Type B pancreatic cell (in vitro differentiated cells): ENCODE data around the gene DCAF7. TPM values are rescaled to one million over a fixed set of nuclear protein-coding genes. Genes with fewer than 3 reads are reported as not detected.
A peak's percentile ranks its signal among the peaks of the same experiment; 100 is the strongest.

Source experiments
- DNase-seq: peaks from one replicate; pipeline ENCODE4 v3.0.0; 2021; ENCODE audit warnings: mixed read lengths; ENCODE audit not compliant: unreplicated experiment; ENCODE audit errors: extremely low spot score
- H3K27ac Mint-ChIP-seq: 2 replicates; pipeline ENCODE4 v1.8.0; 2021; ENCODE audit warnings: mild to moderate bottlenecking, mixed read lengths
- H3K27me3 Mint-ChIP-seq: 2 replicates; pipeline ENCODE4 v1.8.0; 2021; ENCODE audit warnings: mixed read lengths
- H3K36me3 Mint-ChIP-seq: 2 replicates; pipeline ENCODE4 v1.8.0; 2021; ENCODE audit warnings: mixed read lengths
- H3K4me1 Mint-ChIP-seq: one replicate; pipeline ENCODE4 v1.8.0; 2021; ENCODE audit warnings: mixed read lengths; ENCODE audit not compliant: unreplicated experiment
- H3K4me3 Mint-ChIP-seq: 2 replicates; pipeline ENCODE4 v1.8.0; 2021; ENCODE audit warnings: mild to moderate bottlenecking, mixed read lengths
- H3K9me3 Mint-ChIP-seq: 2 replicates; pipeline ENCODE4 v1.8.0; 2021; ENCODE audit warnings: mixed read lengths
- total RNA-seq: library from RNA; stranded (reverse); gene quantifications from 2 replicates; pipeline ENCODE4 v1.2.1, GENCODE V29; 2021; ENCODE audit warnings: low replicate concordance
- TF ChIP-seq, protein P1 (sequence below): fragments of 200-600 bp; sonication (generic); conservative IDR thresholded peaks from 2 replicates; pipeline ENCODE4 v1.5.0; 2021; ENCODE audit warnings: antibody characterized with exemption, mild to moderate bottlenecking

The DCAF7 gene
- total RNA-seq, 1 donor from 2014 or later: 123 TPM

- Mint-ChIP-seq H3K27me3 (peaks cover 38% of the 10 kb centered on the region), H3K9me3 (no peaks in the 10 kb centered on the region), H3K36me3 (no peaks in the 10 kb centered on the region), H3K4me1 (no peaks in the 10 kb centered on the region), H3K27ac (peak overlapping the region; percentile 42), H3K4me3 (peak overlapping the region; percentile 48)
- no peak for DNase-seq
- TF ChIP-seq, protein P1, sequence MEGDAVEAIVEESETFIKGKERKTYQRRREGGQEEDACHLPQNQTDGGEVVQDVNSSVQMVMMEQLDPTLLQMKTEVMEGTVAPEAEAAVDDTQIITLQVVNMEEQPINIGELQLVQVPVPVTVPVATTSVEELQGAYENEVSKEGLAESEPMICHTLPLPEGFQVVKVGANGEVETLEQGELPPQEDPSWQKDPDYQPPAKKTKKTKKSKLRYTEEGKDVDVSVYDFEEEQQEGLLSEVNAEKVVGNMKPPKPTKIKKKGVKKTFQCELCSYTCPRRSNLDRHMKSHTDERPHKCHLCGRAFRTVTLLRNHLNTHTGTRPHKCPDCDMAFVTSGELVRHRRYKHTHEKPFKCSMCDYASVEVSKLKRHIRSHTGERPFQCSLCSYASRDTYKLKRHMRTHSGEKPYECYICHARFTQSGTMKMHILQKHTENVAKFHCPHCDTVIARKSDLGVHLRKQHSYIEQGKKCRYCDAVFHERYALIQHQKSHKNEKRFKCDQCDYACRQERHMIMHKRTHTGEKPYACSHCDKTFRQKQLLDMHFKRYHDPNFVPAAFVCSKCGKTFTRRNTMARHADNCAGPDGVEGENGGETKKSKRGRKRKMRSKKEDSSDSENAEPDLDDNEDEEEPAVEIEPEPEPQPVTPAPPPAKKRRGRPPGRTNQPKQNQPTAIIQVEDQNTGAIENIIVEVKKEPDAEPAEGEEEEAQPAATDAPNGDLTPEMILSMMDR: no peak
Observed at GRCh38 chr17:63519972-63520882, 30.1 kb upstream of the DCAF7 start.

DNA sequence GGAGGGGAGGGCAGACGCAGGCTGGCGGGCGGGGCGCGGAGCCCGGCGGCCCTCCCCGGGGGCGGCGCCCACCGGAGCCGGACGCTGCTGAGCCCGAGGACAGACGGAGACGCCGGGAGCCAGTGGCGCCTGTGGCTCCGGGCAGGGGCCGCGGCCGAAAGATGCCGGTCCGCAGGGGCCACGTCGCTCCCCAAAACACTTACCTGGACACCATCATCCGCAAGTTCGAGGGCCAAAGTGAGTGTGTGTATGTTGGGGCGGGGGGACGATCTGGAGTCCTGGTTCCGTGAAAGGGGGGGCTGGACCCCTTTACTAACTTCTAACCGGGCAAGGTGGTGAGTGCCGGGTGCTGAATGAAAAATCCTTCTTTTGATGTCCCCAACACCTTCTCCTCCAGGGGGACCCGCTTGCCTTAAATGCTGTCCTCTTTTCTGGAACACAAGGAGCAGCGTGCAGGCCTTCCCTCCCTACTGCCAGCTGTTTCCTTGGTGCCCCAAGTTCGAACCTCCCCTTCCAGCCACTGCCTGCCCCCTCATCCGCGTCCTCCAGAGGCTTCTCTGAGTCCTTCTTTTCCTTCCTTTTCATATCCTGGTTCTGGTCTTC is 26.9 kb upstream of the DCAF7 start, which contains the start of gene KCNH6:
KCNH6 (plus strand) TSS at position 106 of the 603 bp plus-strand sequence; CDS start at position 162, 56 bp downstream.
- TF ChIP-seq, protein P1: no peak
- no peak for DNase-seq
- Mint-ChIP-seq H3K4me3 (peak within 1 kb of the TSS; percentile 67), H3K27ac (no peak within 1 kb of the TSS), H3K4me1 (no peaks in the 10 kb centered on the region), H3K27me3 (peaks cover 54% of the 10 kb centered on the region), H3K9me3 (no peaks in the 10 kb centered on the region), H3K36me3 (no peaks in the 10 kb centered on the region)

DNA sequence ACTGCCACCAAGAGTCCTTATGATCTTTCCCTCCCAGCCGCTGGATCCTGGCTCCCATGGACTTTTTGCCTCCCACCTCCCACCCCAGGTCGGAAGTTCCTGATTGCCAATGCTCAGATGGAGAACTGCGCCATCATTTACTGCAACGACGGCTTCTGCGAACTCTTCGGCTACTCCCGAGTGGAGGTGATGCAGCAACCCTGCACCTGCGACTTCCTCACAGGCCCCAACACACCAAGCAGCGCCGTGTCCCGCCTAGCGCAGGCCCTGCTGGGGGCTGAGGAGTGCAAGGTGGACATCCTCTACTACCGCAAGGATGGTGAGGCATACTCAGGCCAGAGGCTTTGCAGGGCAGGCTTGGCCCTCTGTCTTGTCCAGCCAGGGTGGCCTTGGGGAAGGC is 26.2 kb upstream of the DCAF7 start:
- Mint-ChIP-seq H3K27me3 (peaks cover 54% of the 10 kb centered on the region), H3K27ac (no peak overlapping the region), H3K4me1 (no peaks in the 10 kb centered on the region), H3K36me3 (no peaks in the 10 kb centered on the region), H3K9me3 (no peaks in the 10 kb centered on the region), H3K4me3 (peak overlapping the region; percentile 67)
- DNase-seq: no peak
- TF ChIP-seq, protein P1: no peak

DNA sequence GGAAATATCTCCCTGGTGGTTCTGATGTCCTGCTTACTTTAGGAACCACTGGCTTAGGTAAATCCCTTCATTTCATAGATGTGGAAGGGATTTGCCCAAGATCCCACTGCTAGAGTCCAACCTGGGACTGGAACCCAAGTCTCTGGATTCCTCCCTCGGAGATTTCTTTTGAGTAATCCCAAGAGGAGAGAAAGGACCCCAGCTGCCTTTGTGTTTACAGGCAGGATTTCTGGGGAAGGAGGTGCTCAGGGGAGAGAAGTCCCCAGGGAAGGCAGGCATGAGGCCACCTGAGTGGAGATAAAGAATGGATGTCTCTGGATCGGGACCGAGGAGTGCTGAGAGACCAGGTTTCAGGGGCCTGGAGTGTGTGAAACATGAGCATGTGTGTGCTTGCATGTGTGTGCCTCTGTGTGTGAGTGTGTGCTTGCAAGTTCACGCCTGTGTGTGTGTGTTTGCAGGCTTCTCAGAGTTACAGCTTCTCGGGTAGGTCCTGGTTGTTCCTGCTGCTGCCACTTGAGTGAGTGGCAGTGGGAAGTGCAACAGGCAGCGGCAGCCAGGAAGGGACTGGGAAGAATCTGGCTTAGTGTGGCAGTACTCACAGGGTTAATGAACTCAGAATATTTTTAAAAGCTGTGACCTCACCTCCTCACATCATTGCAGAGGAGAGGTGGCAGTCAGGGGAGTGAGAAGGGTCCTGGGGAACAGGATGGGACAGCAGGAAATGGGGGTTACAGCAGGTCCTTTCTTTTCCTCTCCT is 24.9 kb upstream of the DCAF7 start:
- TF ChIP-seq, protein P1: no peak
- no peaks in the 10 kb centered on the region for H3K9me3 Mint-ChIP-seq
- H3K27ac Mint-ChIP-seq: no peak overlapping the region
- H3K36me3 Mint-ChIP-seq: no peaks in the 10 kb centered on the region
- H3K4me3 Mint-ChIP-seq: no peak overlapping the region
- no peaks in the 10 kb centered on the region for H3K4me1 Mint-ChIP-seq
- no peak for DNase-seq
- H3K27me3 Mint-ChIP-seq: peaks cover 53% of the 10 kb centered on the region

GRCh38 chr17:63526861-63527260 is 23.4 kb upstream of the DCAF7 start:
- no peaks in the 10 kb centered on the region for H3K4me1 Mint-ChIP-seq
- H3K4me3 Mint-ChIP-seq: no peak overlapping the region
- peaks cover 40% of the 10 kb centered on the region for H3K27me3 Mint-ChIP-seq
- H3K27ac Mint-ChIP-seq: no peak overlapping the region
- H3K36me3 Mint-ChIP-seq: no peaks in the 10 kb centered on the region
- TF ChIP-seq, protein P1: no peak
- DNase-seq: no peak
- no peaks in the 10 kb centered on the region for H3K9me3 Mint-ChIP-seq
